ENCODE measurements around the gene FBXO27. TPM values are rescaled to one million over a fixed set of nuclear protein-coding genes. Genes with fewer than 3 reads are reported as not detected.
A peak's percentile ranks its signal among the peaks of the same experiment; 100 is the strongest.

FBXO27 gene
- polyA plus RNA-seq, 2 of the 4 experiments (the other 2 are of a cell fraction), result 15.2 to 17.5 TPM

GRCh38 chr19:39037194-39037593 lies 4.8 kb upstream of the FBXO27 start:
- TF ChIP-seq CBX8 (IDR thresholded peaks at IDR 0.05) (no peak), HOXA7 (CRISPR knock-in tag; IDR thresholded peaks at IDR 0.05) (no peak), HES2 (IDR thresholded peaks at IDR 0.05) (no peak), EP300 (IDR thresholded peaks at IDR 0.05) (no peak), FOSL2 (IDR thresholded peaks at IDR 0.05) (no peak), FOSL2 (CRISPR knock-in tag; IDR thresholded peaks at IDR 0.05) (no peak), ESRRA (IDR thresholded peaks at IDR 0.05; ENCODE audit: borderline replicate concordance, low read length) (no peak), ZC3H11A (IDR thresholded peaks at IDR 0.05) (no peak), RFX5 (IDR thresholded peaks at IDR 0.05) (no peak), KDM5A (IDR thresholded peaks at IDR 0.05) (no peak), MAZ (IDR thresholded peaks at IDR 0.05; ENCODE audit: borderline replicate concordance, low read depth, low read length) (no peak), EHMT2 (IDR thresholded peaks at IDR 0.05; ENCODE audit: low read depth) (no peak), NFE2L2 (conservative IDR thresholded peaks at IDR 0.05; ENCODE audit: low read length) (no peak), CEBPB (IDR thresholded peaks at IDR 0.05) (no peak), PHF8 (IDR thresholded peaks at IDR 0.05; ENCODE audit: borderline replicate concordance, low read depth) (no peak), ZNF302 (CRISPR knock-in tag; IDR thresholded peaks at IDR 0.05) (no peak), MAFK (IDR thresholded peaks at IDR 0.05; ENCODE audit: partially characterized antibody) (no peak), EHF (CRISPR knock-in tag; IDR thresholded peaks at IDR 0.05) (no peak), FOSB (CRISPR knock-in tag; IDR thresholded peaks at IDR 0.05) (no peak)
- 26% methylated on average over 2 of the region's 2 CpGs for WGBS (ENCODE audit: missing lambda C conversion rate)
- ATAC-seq, result no peak
- Histone ChIP-seq H3K27ac (no peak overlapping the region), H3K9me3 (no peaks in the 10 kb centered on the region), H3K4me2 (no peak overlapping the region), H3K4me1 (peaks cover 17% of the 10 kb centered on the region), H3K4me3 (no peak overlapping the region)
- CTCF ChIA-PET, result interaction anchor here (0.6 to 16.9 kb wide), 24 partner anchors 8 to 625 kb away, joined by 3 to 158 read pairs (median 4); partner anchors contain the start of genes FBXO17, MRPS12 and SARS2
- POLR2A ChIA-PET, result interaction anchor here (0.9 to 1.2 kb wide), 2 partner anchors 11 to 62 kb away, joined by 3 to 5 read pairs; partner anchors contain the start of gene FBXO17
- no peak for FAIRE-seq
- DNase-seq (ENCODE audit: low read depth in 1 of 2, low spot score in 1 of 2), result no peak

GRCh38 chr19:39036581-39036980 lies 4.2 kb upstream of the FBXO27 start:
- peaks cover 18% of the 10 kb centered on the region for H3K4me1 ChIP-seq
- H3K9me3 ChIP-seq, result no peaks in the 10 kb centered on the region
- CTCF ChIA-PET, result interaction anchor here (0.6 to 16.9 kb wide), 10 partner anchors 9 to 375 kb away, joined by 3 to 158 read pairs (median 9); partner anchors contain the start of genes FBXO17 and PLEKHG2
- FAIRE-seq (peak; percentile 97), DNase-seq (ENCODE audit: low read depth in 1 of 2, low spot score in 1 of 2) (no peak), ATAC-seq (no peak)
- POLR2A ChIA-PET, result no interaction called here
- H3K4me3 ChIP-seq, result no peak overlapping the region
- no peak for TF ChIP-seq NPAS2 (CRISPR knock-in tag; IDR thresholded peaks at IDR 0.05; ENCODE audit: borderline replicate concordance)
- TF ChIP-seq MAFK (IDR thresholded peaks at IDR 0.05; ENCODE audit: partially characterized antibody), result no peak
- no peak for TF ChIP-seq FOXS1 (CRISPR knock-in tag; IDR thresholded peaks at IDR 0.05)
- TF ChIP-seq CHD2 (IDR thresholded peaks at IDR 0.05; ENCODE audit: low read length, partially characterized antibody), result no peak
- no peak for TF ChIP-seq RAD21 (conservative IDR thresholded peaks at IDR 0.05 in 1 of 2, IDR thresholded peaks at IDR 0.05 in 1 of 2)
- no peak for TF ChIP-seq RNF2 (IDR thresholded peaks at IDR 0.05; ENCODE audit: borderline replicate concordance, low read depth)
- TF ChIP-seq ESRRA (IDR thresholded peaks at IDR 0.05; ENCODE audit: borderline replicate concordance, low read length), result no peak
- no peak for TF ChIP-seq REST (IDR thresholded peaks at IDR 0.05)
- no peak overlapping the region for H3K27ac ChIP-seq
- H3K4me2 ChIP-seq, result no peak overlapping the region
